D721Med (cell line): Measurements from ENCODE around the gene DBN1.

Experiments
- DNase-seq: peaks from one replicate; pipeline ENCODE4 v3.0.0; 2011; ENCODE audit warnings: low spot score; ENCODE audit not compliant: insufficient read length
- FAIRE-seq: peaks from 2 replicates; lab custom pipeline; 2011; peaks lifted over from hg19 to GRCh38; lab: Jason Lieb, UNC
- TF ChIP-seq, protein P1 (sequence below): IDR thresholded peaks from 2 replicates; pipeline ENCODE4 v1.5.1; 2012; ENCODE audit warnings: mild to moderate bottlenecking, control low read depth; ENCODE audit not compliant: insufficient read depth; ENCODE audit errors: missing control alignments

DBN1 gene

DNA sequence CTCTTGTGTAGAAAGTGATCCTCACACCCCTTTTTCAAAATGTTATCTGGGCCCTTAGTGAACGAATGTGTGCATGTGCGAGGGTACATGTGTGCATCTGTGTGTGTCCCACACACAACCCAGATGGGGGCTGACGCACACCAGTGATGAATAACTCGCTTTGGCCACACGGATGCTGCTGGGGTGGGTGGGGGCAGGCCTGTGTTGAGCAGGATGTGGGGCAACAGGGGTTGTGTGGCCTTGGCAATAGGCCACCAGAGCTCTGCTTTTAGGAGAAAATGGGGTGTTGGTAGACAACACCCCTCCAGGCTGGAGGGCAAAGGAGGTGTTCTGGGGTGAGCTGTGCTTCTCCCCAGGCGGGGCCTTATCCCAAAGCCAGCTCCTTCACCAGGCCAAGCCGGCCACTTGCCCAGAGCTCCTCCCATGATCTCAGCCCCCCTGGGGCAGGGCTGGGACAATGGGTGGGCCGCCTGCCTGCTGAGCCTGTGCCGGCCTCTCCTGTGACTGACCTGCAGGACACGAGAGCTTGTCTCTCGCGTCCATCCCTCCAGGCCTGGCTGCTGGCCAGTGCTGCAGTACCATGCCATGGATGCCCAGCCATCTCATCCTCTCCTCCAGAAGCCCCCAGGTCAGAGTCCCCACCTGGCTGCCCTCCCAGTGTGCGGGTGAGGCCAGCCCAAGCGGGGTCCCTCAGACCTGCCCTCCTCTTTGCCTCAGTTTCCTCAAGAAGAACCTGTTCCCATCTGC is 1.7 kb downstream of the DBN1 start:
- DNase-seq (no peak), FAIRE-seq (no peak)
- TF ChIP-seq, protein P1, sequence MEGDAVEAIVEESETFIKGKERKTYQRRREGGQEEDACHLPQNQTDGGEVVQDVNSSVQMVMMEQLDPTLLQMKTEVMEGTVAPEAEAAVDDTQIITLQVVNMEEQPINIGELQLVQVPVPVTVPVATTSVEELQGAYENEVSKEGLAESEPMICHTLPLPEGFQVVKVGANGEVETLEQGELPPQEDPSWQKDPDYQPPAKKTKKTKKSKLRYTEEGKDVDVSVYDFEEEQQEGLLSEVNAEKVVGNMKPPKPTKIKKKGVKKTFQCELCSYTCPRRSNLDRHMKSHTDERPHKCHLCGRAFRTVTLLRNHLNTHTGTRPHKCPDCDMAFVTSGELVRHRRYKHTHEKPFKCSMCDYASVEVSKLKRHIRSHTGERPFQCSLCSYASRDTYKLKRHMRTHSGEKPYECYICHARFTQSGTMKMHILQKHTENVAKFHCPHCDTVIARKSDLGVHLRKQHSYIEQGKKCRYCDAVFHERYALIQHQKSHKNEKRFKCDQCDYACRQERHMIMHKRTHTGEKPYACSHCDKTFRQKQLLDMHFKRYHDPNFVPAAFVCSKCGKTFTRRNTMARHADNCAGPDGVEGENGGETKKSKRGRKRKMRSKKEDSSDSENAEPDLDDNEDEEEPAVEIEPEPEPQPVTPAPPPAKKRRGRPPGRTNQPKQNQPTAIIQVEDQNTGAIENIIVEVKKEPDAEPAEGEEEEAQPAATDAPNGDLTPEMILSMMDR = no peak

DNA sequence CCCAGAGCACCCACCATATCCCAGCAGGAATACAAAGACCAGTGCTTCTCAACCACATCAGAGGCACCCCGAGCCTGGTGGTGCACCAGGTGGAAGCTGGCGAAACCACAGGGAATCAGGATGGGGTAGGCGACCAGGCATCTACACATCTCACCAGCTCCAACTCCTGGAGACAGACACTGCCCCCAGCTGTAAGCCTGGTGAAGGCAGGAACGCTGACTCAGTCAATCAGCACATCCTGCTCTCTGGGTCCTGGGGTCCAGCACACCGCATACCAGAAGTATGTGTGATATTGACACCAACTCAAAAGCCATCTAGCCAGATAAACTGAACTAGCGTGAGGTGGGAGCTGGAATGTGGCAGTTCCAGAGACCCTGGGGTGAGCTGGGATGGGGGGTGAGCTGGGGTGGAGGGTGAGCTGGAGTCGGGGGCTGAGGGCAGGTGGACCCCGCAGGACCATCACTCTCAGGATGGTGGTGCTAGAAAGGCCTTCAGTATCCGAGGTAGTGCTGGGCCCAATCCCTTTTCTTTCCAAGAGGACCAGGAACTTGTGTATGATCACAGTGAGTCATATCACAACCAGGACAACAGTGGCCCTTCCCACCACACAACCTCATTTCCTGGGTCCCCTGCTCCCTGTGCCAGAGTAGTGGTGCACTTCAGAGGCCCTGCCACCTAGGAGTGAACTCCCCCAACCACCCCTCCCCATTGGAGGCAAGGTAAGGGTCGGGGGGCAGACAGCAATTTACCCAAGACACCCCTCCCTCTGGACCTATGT is 2.5 kb downstream of the DBN1 start:
- no peak for FAIRE-seq
- DNase-seq = no peak
- TF ChIP-seq, protein P1 = no peak

DNA sequence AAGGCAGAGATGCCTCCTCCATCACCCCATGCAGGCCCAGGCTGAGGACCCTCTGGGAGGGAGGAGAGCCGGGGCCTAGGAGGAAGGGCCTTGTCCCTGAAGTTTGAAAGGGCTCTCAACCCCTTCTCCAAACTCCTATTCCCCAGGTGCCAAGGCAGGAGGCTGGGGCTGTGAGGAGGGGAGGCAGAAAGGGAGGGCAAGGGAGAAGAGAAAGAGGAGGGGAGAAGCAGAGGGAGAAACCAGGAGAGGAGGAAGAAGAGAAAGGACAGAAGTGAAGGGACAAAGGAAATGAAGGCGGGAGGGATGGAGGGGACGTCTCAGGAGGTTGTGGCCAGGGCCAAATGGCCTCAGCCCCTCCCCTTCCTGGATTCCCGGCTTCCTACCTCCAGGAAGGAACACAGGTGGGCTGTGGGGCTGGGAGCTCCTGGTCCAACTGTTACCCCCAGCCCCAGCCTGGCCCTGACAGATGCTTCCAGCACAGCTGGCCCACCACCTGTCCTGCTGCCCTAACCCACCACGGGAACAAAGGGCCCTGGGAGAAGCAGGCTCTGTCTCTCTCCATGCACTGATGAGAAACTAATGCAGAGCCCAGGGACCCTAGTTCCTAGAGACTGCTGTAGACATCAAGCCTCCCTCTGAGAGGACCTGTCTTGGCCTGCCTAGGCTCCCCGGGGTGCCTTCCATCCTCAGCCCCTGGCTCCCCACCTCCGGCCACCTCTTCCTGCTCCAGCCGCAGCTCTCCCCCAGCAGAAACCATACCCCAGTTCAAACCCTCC is 3.5 kb downstream of the DBN1 start:
- FAIRE-seq = no peak
- DNase-seq = no peak

GRCh38 chr5:177468685-177469628 is 4.5 kb downstream of the DBN1 start:
- FAIRE-seq = no peak
- TF ChIP-seq, protein P1 = no peak
- no peak for DNase-seq

More for the DNA sequence above, 3.5 kb downstream of the DBN1 start:
- TF ChIP-seq, protein P1 = no peak

- DNase-seq (no peak), FAIRE-seq (no peak)
- TF ChIP-seq, protein P1 = no peak
These were observed 5.1 kb downstream of the DBN1 start for GRCh38 chr5:177468329-177468684.

- DNase-seq = no peak
- FAIRE-seq = no peak
- TF ChIP-seq, protein P1 = no peak
These were observed 6.0 kb downstream of the DBN1 start for GRCh38 chr5:177467436-177467835.
